Fibroblast of peridontal ligament (primary cell): ENCODE results near the gene DTX4.

Source experiments
- DNase-seq: peaks from one replicate; pipeline ENCODE4 v3.0.0-alpha.2; 2010; ENCODE audit errors: extremely low read depth

DTX4 gene

DNA sequence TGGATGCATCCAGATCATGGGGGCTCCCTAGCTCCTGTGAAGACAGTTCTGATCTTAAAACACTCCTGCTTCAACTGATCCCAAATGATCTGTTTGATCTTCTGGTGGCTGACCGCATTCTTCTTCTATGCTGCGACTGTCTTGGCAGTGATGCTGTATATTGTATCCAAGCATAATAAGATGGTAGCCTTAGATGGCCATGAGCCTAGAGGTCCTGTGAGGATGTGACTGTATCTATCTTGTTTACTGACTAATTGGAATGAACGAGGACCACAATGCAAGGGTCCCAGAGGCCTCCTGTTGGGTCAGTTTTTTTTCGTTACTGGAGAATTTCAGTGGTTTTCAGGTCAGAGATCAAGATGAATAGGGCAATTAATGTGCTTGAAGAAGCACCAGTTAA, 47.9 kb downstream of the DTX4 start:
- DNase-seq = no peak

DNA sequence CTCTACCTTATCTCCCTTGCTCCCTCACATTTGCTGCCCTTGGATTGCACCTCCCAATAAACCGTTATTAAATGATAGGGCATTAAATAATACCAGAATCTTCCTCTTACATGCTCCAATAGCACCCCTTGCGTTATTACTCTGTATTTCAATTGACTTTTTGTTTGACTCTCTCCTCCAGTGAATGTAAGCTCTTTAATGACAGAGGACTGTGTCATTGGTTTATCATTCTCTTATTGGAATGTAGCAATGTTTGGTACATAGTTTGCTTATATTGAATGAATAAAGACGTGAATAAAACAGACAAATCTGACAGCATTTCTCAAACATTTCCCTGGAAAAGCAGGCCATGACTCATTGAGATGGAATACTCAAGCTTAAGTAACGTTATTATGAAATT, 49.5 kb downstream of the DTX4 start:
- peak; percentile 90 for DNase-seq

DNA sequence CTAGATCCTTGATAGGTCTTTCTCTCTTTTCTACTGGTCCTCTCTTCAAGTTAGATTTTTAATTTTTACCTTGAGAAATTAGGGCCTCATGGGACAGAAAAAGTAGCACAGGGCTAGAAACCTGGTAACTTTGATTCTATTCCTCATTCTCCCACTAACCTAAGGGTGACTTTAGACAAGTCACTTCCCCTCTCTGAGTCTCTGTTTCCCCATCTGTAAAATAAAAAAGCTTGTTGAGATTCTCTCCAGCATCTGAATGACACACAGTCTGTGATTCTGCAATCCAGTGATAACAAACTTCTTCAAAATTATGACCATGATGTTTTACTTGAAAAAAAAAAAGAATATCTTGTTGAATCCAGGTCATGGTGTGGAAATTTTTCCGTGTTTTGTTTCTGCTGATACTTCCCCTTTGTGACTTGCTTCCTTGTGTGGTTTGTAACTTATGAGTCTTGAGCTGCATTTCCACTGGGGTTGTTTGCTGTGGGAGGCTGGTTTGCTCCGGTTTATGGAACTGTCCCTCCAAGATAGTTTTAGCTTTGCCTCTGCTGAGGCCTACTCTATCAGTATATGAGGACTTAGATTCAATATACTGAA, 50.6 kb downstream of the DTX4 start:
- DNase-seq = no peak

DNA sequence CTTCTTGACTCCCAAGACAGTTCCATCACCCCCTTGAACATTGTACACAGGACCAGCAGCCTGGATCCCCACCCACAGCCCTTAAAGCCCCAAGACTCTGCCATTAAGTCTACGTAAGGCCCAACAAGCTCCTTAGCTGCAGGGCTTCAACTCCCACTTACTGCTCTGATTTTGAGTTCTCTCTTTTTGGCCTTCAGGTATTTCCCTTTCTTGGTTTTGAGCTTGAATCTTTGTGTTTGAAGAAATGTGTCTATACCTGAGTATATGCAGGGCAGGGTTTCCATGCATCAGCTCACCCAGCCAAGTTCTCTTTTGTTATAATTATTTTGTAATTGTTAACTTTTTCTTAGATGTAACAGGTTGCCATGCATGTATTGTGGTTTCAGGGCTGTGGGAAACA, 51.2 kb downstream of the DTX4 start:
- DNase-seq = no peak

GRCh38 chr11:59223611-59224010, 51.7 kb downstream of the DTX4 start:
- no peak for DNase-seq

GRCh38 chr11:59224351-59224928, 52.5 kb downstream of the DTX4 start:
- no peak for DNase-seq

DNA sequence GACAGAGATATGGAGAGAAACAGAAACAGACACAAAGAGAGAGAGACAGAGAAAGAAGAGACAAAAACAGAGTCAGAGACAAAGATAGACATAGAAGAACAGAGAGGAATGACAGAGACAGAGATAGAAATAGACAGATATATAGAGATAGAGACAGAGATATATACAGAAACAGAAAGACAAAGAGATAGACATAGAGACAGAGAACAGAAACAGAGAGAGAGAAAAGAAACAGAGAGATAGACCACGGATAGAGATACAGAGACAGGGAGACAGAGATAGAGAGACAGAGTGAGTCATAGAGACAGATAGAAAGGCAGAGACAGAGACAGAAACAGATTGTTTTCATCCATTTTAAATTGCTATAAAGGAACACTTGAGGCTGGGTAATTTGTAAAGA, 53.1 kb downstream of the DTX4 start:
- no peak for DNase-seq

DNA sequence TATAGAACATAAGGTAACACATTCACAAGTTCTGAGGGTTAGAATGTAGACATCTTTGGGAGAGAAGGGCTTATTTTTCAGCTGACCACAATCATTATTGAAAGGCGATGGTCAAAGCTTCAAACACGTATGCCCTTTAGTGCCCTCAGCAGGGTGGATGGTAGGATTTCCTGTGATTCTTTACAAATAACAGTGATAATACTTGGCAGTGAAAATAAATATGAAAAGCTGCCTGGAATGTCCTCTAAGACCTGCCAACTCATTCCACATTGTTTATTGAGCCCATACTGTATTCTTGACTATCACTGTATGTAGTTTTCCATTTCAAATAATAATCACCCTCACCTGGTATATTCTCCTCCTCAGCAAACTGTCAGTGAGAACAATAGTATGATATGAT, 54.5 kb downstream of the DTX4 start:
- no peak for DNase-seq

DNA sequence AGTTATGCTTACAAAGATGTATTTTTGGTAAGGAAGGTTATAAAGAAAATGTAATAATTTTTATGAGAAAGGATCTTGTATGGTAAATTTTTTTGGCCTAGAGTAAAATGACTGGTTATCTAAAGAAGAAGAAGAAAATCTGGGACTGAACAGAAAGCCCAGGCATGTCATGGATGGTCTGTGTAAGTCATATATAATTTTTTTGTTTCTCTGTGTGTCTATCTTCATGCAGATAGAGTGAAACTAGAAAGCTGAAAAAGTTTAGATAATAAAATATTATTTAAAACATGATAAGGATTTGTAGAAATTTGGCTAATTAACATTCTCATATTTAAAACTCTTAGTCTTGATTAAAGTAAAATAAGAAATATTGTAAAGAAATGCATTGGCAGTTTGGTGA, 68.4 kb downstream of the DTX4 start:
- no peak for DNase-seq

- DNase-seq = no peak
Observed at GRCh38 chr11:59243633-59244032, 71.7 kb downstream of the DTX4 start.

DNA sequence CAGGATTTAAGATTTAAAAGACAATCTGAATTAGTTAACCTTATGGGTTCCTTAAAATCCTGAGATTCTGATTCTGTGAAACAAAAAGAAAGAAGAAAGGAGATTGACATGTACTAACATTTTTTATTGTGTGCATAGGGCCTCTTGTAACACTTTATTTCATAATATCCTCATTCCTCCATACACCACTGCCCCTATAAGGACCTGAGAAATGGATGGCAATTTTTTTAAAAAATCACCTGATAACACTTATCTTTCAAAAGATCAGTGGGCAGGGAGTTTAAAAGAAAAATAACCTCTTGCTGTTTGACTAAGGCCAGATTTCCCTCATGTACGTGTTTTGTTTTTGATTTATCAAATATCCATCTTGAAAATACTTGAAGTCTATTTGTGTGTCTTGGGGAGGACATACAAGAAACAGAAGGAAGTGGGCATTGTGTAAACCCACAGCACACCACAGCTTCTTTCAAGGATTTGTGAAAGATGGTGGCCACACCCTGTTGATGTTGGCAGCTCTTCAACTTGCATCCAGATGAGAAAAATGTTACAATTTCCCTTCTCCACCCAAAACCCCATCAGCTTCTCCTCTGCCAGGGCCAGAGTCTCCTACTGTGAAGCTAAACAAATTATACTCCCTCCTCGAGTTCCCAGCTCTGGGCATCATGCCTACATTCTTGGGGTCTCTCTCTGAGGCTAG, 75.7 kb downstream of the DTX4 start:
- DNase-seq = peak; percentile 89

DNA sequence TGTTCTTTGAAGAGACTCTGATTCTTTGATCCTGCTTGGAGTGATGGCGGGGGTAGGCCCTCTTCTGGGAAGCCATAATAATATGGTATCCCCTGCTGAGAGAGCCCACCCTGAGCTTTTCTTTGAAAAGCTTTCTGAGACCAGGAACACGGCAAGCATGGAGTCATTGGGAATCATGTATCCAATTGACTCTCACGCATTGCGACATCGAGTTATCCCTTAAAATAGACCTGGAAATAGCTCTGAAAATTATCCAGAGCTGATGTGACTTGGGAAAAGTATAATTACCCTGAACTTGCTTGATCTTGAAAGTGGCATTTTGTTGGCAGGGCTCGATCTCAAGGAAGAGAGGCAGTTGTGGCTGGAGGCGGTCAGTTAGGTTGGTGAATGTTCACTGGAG, 77.6 kb downstream of the DTX4 start:
- DNase-seq = no peak

DNA sequence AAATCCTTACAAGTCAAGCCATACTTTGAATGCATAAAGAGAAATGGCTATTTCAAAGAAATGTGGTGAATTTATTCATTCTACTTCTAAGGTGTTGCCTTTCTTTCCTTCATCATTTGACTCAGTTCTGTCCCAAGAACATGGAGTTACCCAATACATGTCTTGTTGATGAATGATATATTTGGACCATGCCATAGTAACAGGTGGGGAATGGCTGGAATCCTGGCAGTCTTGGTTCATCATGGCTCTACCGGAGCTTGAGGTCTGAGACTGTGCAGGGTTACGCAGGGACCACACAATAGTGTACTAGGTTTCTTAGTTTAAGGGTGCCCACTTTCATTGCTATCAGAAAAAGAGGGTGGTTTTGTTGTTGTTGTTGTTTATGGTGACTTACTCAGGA, 81.1 kb downstream of the DTX4 start:
- no peak for DNase-seq

- no peak for DNase-seq
Observed at GRCh38 chr11:59254286-59254685, 82.4 kb downstream of the DTX4 start.

DNA sequence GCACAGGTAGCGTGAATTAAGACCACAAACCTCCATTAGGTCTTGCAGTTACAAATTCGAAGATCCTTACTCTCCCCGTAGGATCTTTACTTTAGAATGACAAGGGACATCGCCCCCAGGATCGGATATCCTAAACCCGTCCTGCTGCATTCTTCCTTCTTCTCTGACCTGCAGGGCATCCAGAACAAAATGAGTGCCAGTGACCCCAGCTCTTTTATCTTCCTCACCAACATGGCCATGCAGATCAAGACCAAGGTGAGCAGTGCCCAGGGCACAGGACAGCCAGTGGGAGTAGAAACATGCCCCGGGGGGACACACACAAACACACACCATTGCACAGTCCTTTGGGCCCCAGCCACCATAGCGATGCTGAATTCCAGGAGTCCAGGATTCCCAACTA, 83.3 kb downstream of the DTX4 start:
- no peak for DNase-seq
